Panc1 (cell line): Measurements from ENCODE around the gene MPRIP. TPM values are rescaled to one million over a fixed set of nuclear protein-coding genes. Genes with fewer than 3 reads are reported as not detected.

Experiments
- ATAC-seq: fragments of 200-7000 bp; cut with Tn5 transposase; 2 replicates; pipeline ENCODE4 v1.9.1; 2020; ENCODE audit warnings: mild to moderate bottlenecking, moderate library complexity
- BruUV-seq: library from RNA; stranded (reverse); fragments of 400-500 nt; replicated peaks from 2 replicates; lab custom pipeline; 2021; lab: Mats Ljungman, UMichigan
- CTCF ChIA-PET: fragments of 300-600 bp; sonication (Branson Sonifier 250); formaldehyde crosslinking; loops from one replicate; lab custom pipeline; 2022; ENCODE audit warnings: antibody characterized with exemption; lab: Charles Lee
- POLR2A ChIA-PET: fragments of 300-600 bp; sonication (Branson Sonifier 250); formaldehyde crosslinking; loops from one replicate; lab custom pipeline; 2022; ENCODE audit warnings: antibody characterized with exemption; lab: Charles Lee
- DNase-seq: peaks from one replicate; pipeline ENCODE4 v3.0.0-alpha.2; 2010; ENCODE audit warnings: low read depth, low spot score
- H3K27ac ChIP-seq: 2 replicates; pipeline ENCODE4 v1.5.1; 2011; ENCODE audit warnings: mild to moderate bottlenecking, low read length, inconsistent platforms
- H3K27me3 ChIP-seq: fragments of 200-500 bp; sonication (Bioruptor generic); 2 replicates; pipeline ENCODE4 v1.6.0; 2014; ENCODE audit warnings: low read length, inconsistent platforms; ENCODE audit not compliant: control insufficient read depth, insufficient read depth
- H3K36me3 ChIP-seq: fragments of 200-500 bp; sonication (Bioruptor generic); 2 replicates; pipeline ENCODE4 v1.5.1; 2014; ENCODE audit warnings: inconsistent platforms, mild to moderate bottlenecking, low read length, moderate library complexity; ENCODE audit not compliant: control insufficient read depth, insufficient read depth
- H3K4me1 ChIP-seq: 2 replicates; pipeline ENCODE4 v1.5.1; 2011; ENCODE audit warnings: inconsistent platforms, mild to moderate bottlenecking, low read length, moderate library complexity; ENCODE audit not compliant: control insufficient read depth, insufficient read depth
- H3K4me3 ChIP-seq, 2 experiments: 2 replicates each; pipeline ENCODE4 v1.5.1; 2011 to 2012; ENCODE audit warnings: low read depth in 2 of 2, low read length in 2 of 2, mild to moderate bottlenecking in 2 of 2, inconsistent platforms in 1 of 2, moderate library complexity in 1 of 2
- H3K9me3 ChIP-seq: fragments of 200-500 bp; sonication (Bioruptor generic); 2 replicates; pipeline ENCODE4 v1.5.1; 2014; ENCODE audit warnings: low read depth, mild to moderate bottlenecking, inconsistent platforms, low read length, moderate library complexity; ENCODE audit not compliant: control insufficient read depth, insufficient read depth
- CTCF ChIP-seq: fragments of 450-650 bp; IDR thresholded peaks from 2 replicates; pipeline ENCODE4 v1.5.1; 2017; ENCODE audit warnings: mild to moderate bottlenecking
- POLR2AphosphoS5 ChIP-seq: IDR thresholded peaks from 2 replicates; pipeline ENCODE4 v1.6.1; 2012; ENCODE audit warnings: mild to moderate bottlenecking, low read depth, low read length, moderate library complexity
- REST ChIP-seq, 2 experiments: IDR thresholded peaks; 2 replicates each; pipeline ENCODE4 v1.6.1; 2011 to 2012; ENCODE audit warnings: low read depth in 2 of 2, control low read depth in 1 of 2, low read length in 1 of 2, mild to moderate bottlenecking in 1 of 2, moderate library complexity in 1 of 2; ENCODE audit not compliant: insufficient read depth in 1 of 2
- SIN3A ChIP-seq: IDR thresholded peaks from 2 replicates; pipeline ENCODE4 v1.6.1; 2012; ENCODE audit warnings: low read depth, mild to moderate bottlenecking, low read length, moderate library complexity, borderline replicate concordance; ENCODE audit not compliant: insufficient read depth
- TCF7L2 ChIP-seq: IDR thresholded peaks from 2 replicates; pipeline ENCODE4 v1.6.1; 2011; ENCODE audit warnings: mild to moderate bottlenecking, low read depth, low read length, inconsistent platforms
- in situ Hi-C: cut with HindIII; loops from 2 replicates; pipeline ENCODE4 v1.10.0; 2016; ENCODE audit warnings: low sequenced_read_pairs, low pct_unique_long_range_greater_than_20kb
- intact Hi-C: fragments of 100-400 bp; cut with micrococcal nuclease; formaldehyde crosslinking; loops from one replicate; pipeline ENCODE4 v1.10.0; 2022; ENCODE audit not compliant: unreplicated experiment
- total RNA-seq: library from RNA; stranded (reverse); gene quantifications from one replicate; pipeline ENCODE4 v1.2.1, GENCODE V29; 2021; ENCODE audit not compliant: unreplicated experiment

MPRIP gene
- total RNA-seq, 1 experiment from 2014 or later: 155 TPM

GRCh38 chr17:17144061-17144460, 101.8 kb downstream of the MPRIP start:
- in situ Hi-C loops (no loop called here), intact Hi-C loops (loop anchor here (10.0 kb wide), 1 partner anchor 139 kb away; no protein-coding TSS in a partner anchor)
- Histone ChIP-seq H3K36me3 (no peaks in the 10 kb centered on the region; the same call in 1 of the 2 replicates), H3K4me3 (no peak overlapping the region), H3K4me1 (no peaks in the 10 kb centered on the region), H3K27me3 (no peaks in the 10 kb centered on the region), H3K27ac (no peak overlapping the region), H3K9me3 (no peaks in the 10 kb centered on the region)
- ChIA-PET POLR2A (no interaction called here), CTCF (no interaction called here)
- no peak for ATAC-seq
- TF ChIP-seq SIN3A (no peak), REST (IDR thresholded peaks at IDR 0.05; ENCODE audit: insufficient read depth in 1 of 2, low read depth in 2 of 2, low read length in 1 of 2) (no peak), TCF7L2 (no peak), POLR2AphosphoS5 (no peak), CTCF (no peak)
- no TSS peak for BruUV-seq
- DNase-seq: no peak

- no peaks in the 10 kb centered on the region for H3K27me3 ChIP-seq
- ChIA-PET POLR2A (no interaction called here), CTCF (no interaction called here)
- H3K9me3 ChIP-seq: no peaks in the 10 kb centered on the region
- no TSS peak for BruUV-seq
- H3K36me3 ChIP-seq: no peaks in the 10 kb centered on the region; the same call in 1 of the 2 replicates
- DNase-seq: no peak
- in situ Hi-C loops: no loop called here
- no peak for ATAC-seq
- TF ChIP-seq CTCF: no peak
- TF ChIP-seq POLR2AphosphoS5: no peak
- TF ChIP-seq TCF7L2: no peak
- no peak for TF ChIP-seq SIN3A
- TF ChIP-seq REST (IDR thresholded peaks at IDR 0.05; ENCODE audit: insufficient read depth in 1 of 2, low read depth in 2 of 2, low read length in 1 of 2): no peak
- H3K4me1 ChIP-seq: no peaks in the 10 kb centered on the region
- no peak overlapping the region for H3K4me3 ChIP-seq
- intact Hi-C loops: loop anchor here (10.0 kb wide), 1 partner anchor 140 kb away; no protein-coding TSS in a partner anchor
- no peak overlapping the region for H3K27ac ChIP-seq
Observed at GRCh38 chr17:17144916-17145665, 102.8 kb downstream of the MPRIP start.
